Mucosa of stomach (tissue), 1 donor: ENCODE data around the gene BRI3.

Experiments used
- H3K27me3 ChIP-seq: one replicate; pipeline ENCODE4 v1.7.0; 2013; ENCODE audit warnings: mild to moderate bottlenecking, low read length; ENCODE audit not compliant: control insufficient read depth, insufficient read depth
- H3K36me3 ChIP-seq: one replicate; pipeline ENCODE4 v1.7.0; 2013; ENCODE audit warnings: low read length; ENCODE audit not compliant: control insufficient read depth, insufficient read depth
- H3K4me1 ChIP-seq: one replicate; pipeline ENCODE4 v1.7.0; 2013; ENCODE audit warnings: mild to moderate bottlenecking, low read length; ENCODE audit not compliant: control insufficient read depth, insufficient read depth
- H3K4me3 ChIP-seq: one replicate; pipeline ENCODE4 v1.7.0; 2013; ENCODE audit warnings: low read length
- H3K9ac ChIP-seq: one replicate; pipeline ENCODE4 v1.7.0; 2013; ENCODE audit warnings: mild to moderate bottlenecking, low read length, moderate library complexity
- H3K9me3 ChIP-seq: one replicate; pipeline ENCODE4 v1.7.0; 2013; ENCODE audit warnings: mild to moderate bottlenecking, low read length, moderate library complexity; ENCODE audit not compliant: control insufficient read depth
- donor health status: Pancreatic carcinoma.

BRI3 gene

DNA sequence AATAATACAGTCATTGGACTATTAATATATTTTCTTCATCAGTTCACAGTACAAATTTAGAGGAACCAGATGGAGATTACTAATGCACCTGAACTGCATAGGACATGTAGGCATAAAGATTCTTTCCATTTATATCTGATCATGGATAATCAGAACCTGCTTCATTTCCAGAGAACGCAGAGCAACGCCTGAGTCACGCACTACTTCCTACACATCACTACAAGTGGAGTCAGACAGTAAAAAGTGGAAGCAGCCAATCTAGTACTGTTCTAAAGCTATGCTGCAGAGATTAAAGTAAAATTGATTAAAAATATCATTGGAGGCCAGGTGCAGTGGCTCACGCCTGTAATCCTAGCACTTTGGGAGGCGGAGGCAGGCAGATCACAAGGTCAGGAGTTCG lies 43.3 kb downstream of the BRI3 start:
- Histone ChIP-seq H3K9ac (no peak overlapping the region), H3K36me3 (no peaks in the 10 kb centered on the region), H3K4me1 (peaks cover 21% of the 10 kb centered on the region), H3K27me3 (no peaks in the 10 kb centered on the region), H3K9me3 (no peaks in the 10 kb centered on the region), H3K4me3 (no peak overlapping the region)

DNA sequence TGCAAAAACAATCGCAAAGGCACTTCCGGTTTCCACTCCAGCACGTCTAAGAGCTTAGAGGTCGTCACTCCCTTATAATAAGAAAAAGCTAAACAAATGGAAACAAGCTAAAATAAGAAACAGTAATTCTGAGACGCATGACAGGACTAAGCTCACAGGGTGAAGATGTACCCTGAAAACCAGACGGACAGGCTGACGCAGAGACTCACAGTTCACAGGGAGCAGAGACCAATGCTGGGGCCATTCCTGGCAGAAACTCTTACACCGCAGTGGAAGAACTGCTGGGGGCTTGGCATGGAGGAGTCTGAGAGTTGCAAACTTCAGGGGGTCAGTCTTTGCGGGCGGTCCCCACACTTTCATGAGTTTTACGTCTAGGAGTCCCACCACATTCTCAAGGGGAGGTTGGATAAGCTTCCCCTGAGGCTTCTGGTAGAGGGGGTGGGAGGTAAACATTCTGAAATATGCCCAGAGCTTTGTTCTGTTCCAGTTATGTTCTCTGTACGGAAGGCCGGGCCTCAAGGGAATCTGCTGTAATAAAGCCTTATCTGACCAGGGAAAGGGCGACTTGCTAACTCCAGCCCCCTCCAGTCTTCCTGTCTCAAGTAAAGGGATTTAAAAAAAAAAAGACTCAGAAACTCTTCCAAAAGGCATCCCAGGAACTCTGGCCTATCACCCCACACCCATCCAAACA lies 47.8 kb downstream of the BRI3 start:
- H3K4me3 ChIP-seq, result no peak overlapping the region
- H3K27me3 ChIP-seq, result no peaks in the 10 kb centered on the region
- H3K9ac ChIP-seq, result no peak overlapping the region
- no peaks in the 10 kb centered on the region for H3K9me3 ChIP-seq
- no peaks in the 10 kb centered on the region for H3K4me1 ChIP-seq
- H3K36me3 ChIP-seq, result no peaks in the 10 kb centered on the region

DNA sequence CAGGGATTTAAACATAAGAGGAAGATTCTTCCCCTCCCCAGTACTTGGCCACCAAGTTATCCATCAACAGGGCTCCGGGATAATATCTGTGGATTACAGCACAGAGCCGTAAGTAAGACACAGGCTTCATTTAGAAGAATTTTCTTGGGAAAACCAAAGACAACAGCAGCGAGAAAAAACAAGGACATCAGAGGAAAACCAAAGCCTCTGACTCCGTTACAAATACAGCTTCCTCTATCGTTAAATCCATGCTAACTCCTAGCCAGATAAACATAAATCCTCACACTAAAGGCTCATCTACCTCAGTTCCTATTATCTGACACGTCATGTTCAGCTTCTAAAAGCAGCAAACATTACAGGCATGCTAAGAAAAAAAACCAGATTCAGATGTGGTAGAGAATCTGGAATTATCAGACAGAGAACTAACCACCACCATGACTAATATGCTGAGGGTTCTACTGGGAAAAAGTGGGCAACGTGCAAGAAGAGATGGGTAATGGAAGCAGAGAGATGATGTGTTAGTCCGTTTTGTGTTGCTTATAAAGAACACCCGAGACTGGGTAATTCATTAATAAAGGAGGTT lies 48.4 kb downstream of the BRI3 start:
- H3K36me3 ChIP-seq, result no peaks in the 10 kb centered on the region
- H3K27me3 ChIP-seq, result no peaks in the 10 kb centered on the region
- H3K9me3 ChIP-seq, result no peaks in the 10 kb centered on the region
- H3K4me3 ChIP-seq, result no peak overlapping the region
- H3K4me1 ChIP-seq, result no peaks in the 10 kb centered on the region
- H3K9ac ChIP-seq, result no peak overlapping the region

DNA sequence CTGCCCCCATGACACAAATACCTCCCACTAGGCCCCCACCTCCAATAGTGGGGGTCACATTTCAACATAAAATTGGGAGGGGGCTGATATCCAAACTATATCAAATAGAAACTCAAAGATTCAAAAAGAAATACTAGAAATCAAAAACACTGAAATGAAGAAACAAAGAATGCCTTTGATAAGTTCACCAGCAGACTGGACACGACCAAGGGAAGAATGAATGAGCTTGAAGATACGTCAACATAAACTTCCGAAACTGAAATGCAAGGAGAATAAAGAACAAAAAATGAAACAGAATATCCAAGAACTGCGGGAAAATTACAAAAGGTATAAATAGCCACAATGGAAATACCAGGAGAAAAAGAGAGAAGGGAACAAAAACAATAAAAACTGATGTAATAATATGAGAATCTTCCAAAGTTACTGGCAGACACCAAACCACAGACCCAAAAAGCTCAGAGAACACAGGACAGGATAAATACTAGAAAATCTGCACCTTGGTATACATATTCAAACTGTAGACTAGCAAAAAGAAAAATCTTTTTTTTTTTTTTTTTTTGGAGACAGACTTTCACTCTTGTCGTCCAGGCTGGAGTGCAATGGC lies 49.5 kb downstream of the BRI3 start:
- no peak overlapping the region for H3K9ac ChIP-seq

GRCh38 chr7:98334081-98334480 lies 52.6 kb downstream of the BRI3 start:
- H3K4me1 ChIP-seq, result peaks cover 3% of the 10 kb centered on the region
- H3K9me3 ChIP-seq, result no peaks in the 10 kb centered on the region
- H3K4me3 ChIP-seq, result no peak overlapping the region

More for the DNA sequence above, 49.5 kb downstream of the BRI3 start:
- no peaks in the 10 kb centered on the region for H3K27me3 ChIP-seq
- H3K4me1 ChIP-seq, result peaks cover 3% of the 10 kb centered on the region
- no peak overlapping the region for H3K4me3 ChIP-seq
- H3K36me3 ChIP-seq, result no peaks in the 10 kb centered on the region
- H3K9me3 ChIP-seq, result no peaks in the 10 kb centered on the region

GRCh38 chr7:98335411-98335977 lies 54.0 kb downstream of the BRI3 start:
- Histone ChIP-seq H3K9me3 (no peaks in the 10 kb centered on the region), H3K4me3 (no peak overlapping the region), H3K9ac (no peak overlapping the region), H3K27me3 (no peaks in the 10 kb centered on the region), H3K4me1 (peaks cover 3% of the 10 kb centered on the region), H3K36me3 (no peaks in the 10 kb centered on the region)

More at GRCh38 chr7:98334081-98334480, 52.6 kb downstream of the BRI3 start:
- no peaks in the 10 kb centered on the region for H3K27me3 ChIP-seq
- H3K36me3 ChIP-seq, result no peaks in the 10 kb centered on the region
- H3K9ac ChIP-seq, result no peak overlapping the region

GRCh38 chr7:98338441-98338840 lies 57.0 kb downstream of the BRI3 start:
- Histone ChIP-seq H3K27me3 (no peaks in the 10 kb centered on the region), H3K4me1 (peaks cover 5% of the 10 kb centered on the region), H3K9ac (no peak overlapping the region), H3K4me3 (no peak overlapping the region), H3K36me3 (no peaks in the 10 kb centered on the region), H3K9me3 (no peaks in the 10 kb centered on the region)

GRCh38 chr7:98339043-98339442 lies 57.6 kb downstream of the BRI3 start:
- H3K27me3 ChIP-seq, result no peaks in the 10 kb centered on the region
- H3K9ac ChIP-seq, result no peak overlapping the region
- H3K9me3 ChIP-seq, result no peaks in the 10 kb centered on the region
- peaks cover 11% of the 10 kb centered on the region for H3K4me1 ChIP-seq
- H3K4me3 ChIP-seq, result no peak overlapping the region
- no peaks in the 10 kb centered on the region for H3K36me3 ChIP-seq

DNA sequence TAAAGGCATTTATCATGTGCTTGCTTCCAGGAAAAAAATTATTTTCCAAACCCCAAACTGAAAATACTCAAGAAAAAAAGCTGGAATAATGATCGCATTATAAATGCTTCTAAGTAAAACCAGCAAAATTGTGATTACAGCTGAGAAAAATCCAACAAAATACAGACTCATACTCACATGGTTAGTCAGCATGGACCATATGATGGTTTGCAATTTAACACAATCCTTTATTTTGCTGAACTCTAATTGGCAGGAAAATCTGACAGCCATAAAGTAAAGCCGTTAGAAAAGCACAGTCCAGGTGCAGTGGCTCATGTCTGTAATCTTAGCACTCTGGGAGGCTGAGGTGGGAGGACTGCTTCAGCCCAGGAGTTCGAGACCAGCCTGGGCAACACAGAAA lies 59.6 kb downstream of the BRI3 start:
- Histone ChIP-seq H3K9me3 (no peaks in the 10 kb centered on the region), H3K4me1 (peaks cover 8% of the 10 kb centered on the region), H3K36me3 (no peaks in the 10 kb centered on the region), H3K27me3 (no peaks in the 10 kb centered on the region), H3K4me3 (no peak overlapping the region), H3K9ac (no peak overlapping the region)
